Activated T-cell treated with anti-CD3 and anti-CD28 coated beads, Interleukin-2, amount 50 U/mL, for 4 hours (primary cell): Measurements from ENCODE around the gene TANGO6. TPM values are rescaled to one million over a fixed set of nuclear protein-coding genes. Genes with fewer than 3 reads are reported as not detected.
"Not testable (repeated sequence)": the region's sequence is repeated elsewhere in the genome, so short reads cannot be mapped to it uniquely, and the experiment has no call there.

ENCODE experiments used
- ATAC-seq, 2 donors: fragments of 200-7000 bp; cut with Tn5 transposase; one replicate each; pipeline ENCODE4 v1.10.0; 2021
- DNase-seq: peaks from one replicate; pipeline ENCODE4 v3.0.0-alpha.2; 2020
- H3K27me3 Mint-ChIP-seq: one replicate; pipeline ENCODE4 v1.8.0; 2021; ENCODE audit warnings: low read depth, mixed read lengths
- H3K36me3 Mint-ChIP-seq: one replicate; pipeline ENCODE4 v1.8.0; 2022; ENCODE audit warnings: mixed read lengths; ENCODE audit not compliant: insufficient read depth
- H3K4me1 Mint-ChIP-seq: one replicate; pipeline ENCODE4 v1.8.0; 2021; ENCODE audit warnings: low read depth, mixed read lengths
- H3K4me3 Mint-ChIP-seq: one replicate; pipeline ENCODE4 v1.8.0; 2021; ENCODE audit warnings: mild to moderate bottlenecking, moderate library complexity, mixed read lengths
- H3K9me3 Mint-ChIP-seq: one replicate; pipeline ENCODE4 v1.8.0; 2021; ENCODE audit warnings: mixed read lengths
- total RNA-seq, 3 donors: library from RNA; stranded (reverse); gene quantifications; one replicate each; pipeline ENCODE4 v1.2.1, GENCODE V29; 2021

The TANGO6 gene
- total RNA-seq, 3 donors from 2014 or later = 29.6 to 37.7 (median 33.4) TPM

- no peaks in the 10 kb centered on the region for H3K9me3 Mint-ChIP-seq
- no peak overlapping the region for H3K4me3 Mint-ChIP-seq
- peaks cover 4% of the 10 kb centered on the region for H3K27me3 Mint-ChIP-seq
- peak in 1 of 2 donors; percentile 26 for ATAC-seq
- peaks cover 23% of the 10 kb centered on the region for H3K36me3 Mint-ChIP-seq
- DNase-seq = no peak
- peaks cover under 1% of the 10 kb centered on the region for H3K4me1 Mint-ChIP-seq
Measured at GRCh38 chr16:69113216-69113615, 269.9 kb downstream of the TANGO6 start.

- DNase-seq (no peak), ATAC-seq (no peak)
- H3K9me3 Mint-ChIP-seq = no peaks in the 10 kb centered on the region
- H3K36me3 Mint-ChIP-seq = peaks cover 22% of the 10 kb centered on the region
- H3K27me3 Mint-ChIP-seq = peaks cover 3% of the 10 kb centered on the region
- peaks cover 2% of the 10 kb centered on the region for H3K4me1 Mint-ChIP-seq
- no peak overlapping the region for H3K4me3 Mint-ChIP-seq
Measured at GRCh38 chr16:69114346-69114975, 271.1 kb downstream of the TANGO6 start.

GRCh38 chr16:69114976-69115355 lies 271.6 kb downstream of the TANGO6 start:
- H3K4me3 Mint-ChIP-seq = no peak overlapping the region
- DNase-seq = no peak
- no peak for ATAC-seq
- peaks cover 17% of the 10 kb centered on the region for H3K36me3 Mint-ChIP-seq
- H3K27me3 Mint-ChIP-seq = peaks cover 3% of the 10 kb centered on the region
- H3K9me3 Mint-ChIP-seq = no peaks in the 10 kb centered on the region
- H3K4me1 Mint-ChIP-seq = peaks cover 2% of the 10 kb centered on the region

- DNase-seq = no peak
- Mint-ChIP-seq H3K27me3 (peaks cover 3% of the 10 kb centered on the region), H3K4me1 (peaks cover 2% of the 10 kb centered on the region), H3K36me3 (peaks cover 18% of the 10 kb centered on the region), H3K4me3 (no peak overlapping the region), H3K9me3 (no peaks in the 10 kb centered on the region)
- no peak for ATAC-seq
Measured at GRCh38 chr16:69115361-69115760, 272.0 kb downstream of the TANGO6 start.

GRCh38 chr16:69115837-69116236 lies 272.5 kb downstream of the TANGO6 start:
- H3K36me3 Mint-ChIP-seq = peaks cover 18% of the 10 kb centered on the region
- peaks cover 2% of the 10 kb centered on the region for H3K4me1 Mint-ChIP-seq
- H3K4me3 Mint-ChIP-seq = no peak overlapping the region
- H3K9me3 Mint-ChIP-seq = no peaks in the 10 kb centered on the region
- no peak for DNase-seq
- no peak for ATAC-seq
- no peaks in the 10 kb centered on the region for H3K27me3 Mint-ChIP-seq

- Mint-ChIP-seq H3K36me3 (peaks cover 22% of the 10 kb centered on the region), H3K4me3 (no peak overlapping the region), H3K9me3 (no peaks in the 10 kb centered on the region), H3K4me1 (peaks cover 2% of the 10 kb centered on the region), H3K27me3 (no peaks in the 10 kb centered on the region)
- no peak for ATAC-seq
- DNase-seq = no peak
Measured at GRCh38 chr16:69116256-69116875, 273.0 kb downstream of the TANGO6 start.

- peaks cover 21% of the 10 kb centered on the region for H3K36me3 Mint-ChIP-seq
Measured at GRCh38 chr16:69116906-69117305, 273.6 kb downstream of the TANGO6 start.

GRCh38 chr16:69118468-69118867 lies 275.1 kb downstream of the TANGO6 start:
- H3K27me3 Mint-ChIP-seq = no peaks in the 10 kb centered on the region
- ATAC-seq = no peak
- DNase-seq = no peak
- H3K9me3 Mint-ChIP-seq = no peaks in the 10 kb centered on the region
- peaks cover 21% of the 10 kb centered on the region for H3K36me3 Mint-ChIP-seq
- H3K4me3 Mint-ChIP-seq = no peak overlapping the region
- peaks cover 2% of the 10 kb centered on the region for H3K4me1 Mint-ChIP-seq

More at GRCh38 chr16:69116906-69117305, 273.6 kb downstream of the TANGO6 start:
- H3K9me3 Mint-ChIP-seq = no peaks in the 10 kb centered on the region
- H3K4me1 Mint-ChIP-seq = peaks cover 2% of the 10 kb centered on the region
- no peaks in the 10 kb centered on the region for H3K27me3 Mint-ChIP-seq
- no peak overlapping the region for H3K4me3 Mint-ChIP-seq
- ATAC-seq (no peak), DNase-seq (no peak)

- Mint-ChIP-seq H3K4me1 (peaks cover 2% of the 10 kb centered on the region), H3K27me3 (no peaks in the 10 kb centered on the region), H3K4me3 (no peak overlapping the region), H3K9me3 (no peaks in the 10 kb centered on the region), H3K36me3 (peaks cover 21% of the 10 kb centered on the region)
- ATAC-seq (no peak), DNase-seq (no peak)
Measured at GRCh38 chr16:69118994-69119393, 275.7 kb downstream of the TANGO6 start.

- H3K9me3 Mint-ChIP-seq = no peaks in the 10 kb centered on the region
- peaks cover 21% of the 10 kb centered on the region for H3K36me3 Mint-ChIP-seq
- peaks cover 4% of the 10 kb centered on the region for H3K4me1 Mint-ChIP-seq
- ATAC-seq = no peak
- no peak overlapping the region for H3K4me3 Mint-ChIP-seq
- DNase-seq = no peak
- H3K27me3 Mint-ChIP-seq = no peaks in the 10 kb centered on the region
Measured at GRCh38 chr16:69119536-69119935, 276.2 kb downstream of the TANGO6 start.

GRCh38 chr16:69120096-69120664 lies 276.8 kb downstream of the TANGO6 start:
- Mint-ChIP-seq H3K36me3 (peaks cover 18% of the 10 kb centered on the region), H3K27me3 (no peaks in the 10 kb centered on the region), H3K9me3 (no peaks in the 10 kb centered on the region), H3K4me1 (peaks cover 4% of the 10 kb centered on the region), H3K4me3 (peak overlapping the region; percentile 16)
- DNase-seq (no peak), ATAC-seq (no peak)

GRCh38 chr16:69123910-69124309 lies 280.6 kb downstream of the TANGO6 start:
- H3K4me1 Mint-ChIP-seq = peaks cover 16% of the 10 kb centered on the region
- no peak overlapping the region for H3K4me3 Mint-ChIP-seq

GRCh38 chr16:69124406-69124805 lies 281.1 kb downstream of the TANGO6 start:
- not testable (repeated sequence) for ATAC-seq, H3K4me3 Mint-ChIP-seq, DNase-seq, H3K27me3 Mint-ChIP-seq, H3K9me3 Mint-ChIP-seq
- Mint-ChIP-seq H3K4me1 (peaks cover 17% of the 10 kb centered on the region), H3K36me3 (peaks cover 16% of the 10 kb centered on the region)

More at GRCh38 chr16:69123910-69124309, 280.6 kb downstream of the TANGO6 start:
- DNase-seq (peak; percentile 53), ATAC-seq (peak; percentile 63 to 73)
- no peaks in the 10 kb centered on the region for H3K27me3 Mint-ChIP-seq
- no peaks in the 10 kb centered on the region for H3K9me3 Mint-ChIP-seq
- H3K36me3 Mint-ChIP-seq = peaks cover 16% of the 10 kb centered on the region

- Mint-ChIP-seq H3K4me1 (peaks cover 23% of the 10 kb centered on the region), H3K36me3 (peaks cover 16% of the 10 kb centered on the region)
- ATAC-seq, H3K9me3 Mint-ChIP-seq, DNase-seq, H3K27me3 Mint-ChIP-seq, H3K4me3 Mint-ChIP-seq: not testable (repeated sequence)
Measured at GRCh38 chr16:69124961-69125360, 281.6 kb downstream of the TANGO6 start.

- no peak overlapping the region for H3K4me3 Mint-ChIP-seq
- DNase-seq (no peak), ATAC-seq (no peak)
- peaks cover 34% of the 10 kb centered on the region for H3K4me1 Mint-ChIP-seq
- no peaks in the 10 kb centered on the region for H3K9me3 Mint-ChIP-seq
- H3K27me3 Mint-ChIP-seq = no peaks in the 10 kb centered on the region
- peaks cover 8% of the 10 kb centered on the region for H3K36me3 Mint-ChIP-seq
Measured at GRCh38 chr16:69126221-69126620, 282.9 kb downstream of the TANGO6 start.
